CD4-positive, alpha-beta T cell treated with Interleukin-10 for 1 hour (primary cell): Measurements from ENCODE around the gene ICE2.

ENCODE experiments used
- DNase-seq: peaks from one replicate; pipeline ENCODE4 v3.0.0-alpha.2; 2020

The ICE2 gene

DNA sequence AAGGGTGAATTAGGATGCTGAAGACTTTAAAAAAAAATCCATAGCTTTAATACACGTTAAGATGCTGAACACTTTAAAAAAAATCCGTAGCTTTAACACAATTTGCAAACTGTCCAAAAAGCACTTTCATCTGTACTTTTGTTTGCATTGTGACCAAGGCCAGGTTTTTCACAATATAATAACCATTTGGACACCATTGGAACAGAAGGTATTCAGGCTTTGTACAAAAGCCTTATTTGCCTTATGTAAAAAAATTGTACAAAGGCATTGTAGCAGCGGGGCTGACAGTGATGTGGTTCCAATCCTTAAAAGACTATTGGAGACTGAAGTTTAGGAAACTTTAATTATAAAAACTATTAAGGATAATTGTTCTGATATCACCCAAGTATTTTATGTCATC is 15.2 kb upstream of the ICE2 start:
- no peak for DNase-seq

DNA sequence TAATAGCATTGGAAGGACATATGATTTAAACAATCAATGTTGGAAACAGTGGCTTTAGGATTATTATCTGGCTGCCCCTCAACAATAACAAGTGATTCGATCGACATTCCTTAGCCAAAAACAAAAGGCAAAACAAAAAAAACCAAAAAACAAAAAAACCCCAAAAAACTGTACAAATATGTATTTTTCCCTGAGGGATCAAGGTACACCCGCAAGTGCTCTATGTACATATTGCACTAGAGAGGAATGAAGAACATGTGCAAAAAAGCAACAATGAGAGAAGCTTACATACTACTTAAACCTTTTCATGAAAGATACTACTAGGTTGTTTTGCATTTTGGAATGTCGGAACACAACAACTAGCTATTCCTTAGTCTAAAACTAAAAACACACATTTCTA is 14.2 kb upstream of the ICE2 start:
- DNase-seq = no peak

- DNase-seq = no peak
These were observed 7.8 kb upstream of the ICE2 start for GRCh38 chr15:60486742-60487141.

DNA sequence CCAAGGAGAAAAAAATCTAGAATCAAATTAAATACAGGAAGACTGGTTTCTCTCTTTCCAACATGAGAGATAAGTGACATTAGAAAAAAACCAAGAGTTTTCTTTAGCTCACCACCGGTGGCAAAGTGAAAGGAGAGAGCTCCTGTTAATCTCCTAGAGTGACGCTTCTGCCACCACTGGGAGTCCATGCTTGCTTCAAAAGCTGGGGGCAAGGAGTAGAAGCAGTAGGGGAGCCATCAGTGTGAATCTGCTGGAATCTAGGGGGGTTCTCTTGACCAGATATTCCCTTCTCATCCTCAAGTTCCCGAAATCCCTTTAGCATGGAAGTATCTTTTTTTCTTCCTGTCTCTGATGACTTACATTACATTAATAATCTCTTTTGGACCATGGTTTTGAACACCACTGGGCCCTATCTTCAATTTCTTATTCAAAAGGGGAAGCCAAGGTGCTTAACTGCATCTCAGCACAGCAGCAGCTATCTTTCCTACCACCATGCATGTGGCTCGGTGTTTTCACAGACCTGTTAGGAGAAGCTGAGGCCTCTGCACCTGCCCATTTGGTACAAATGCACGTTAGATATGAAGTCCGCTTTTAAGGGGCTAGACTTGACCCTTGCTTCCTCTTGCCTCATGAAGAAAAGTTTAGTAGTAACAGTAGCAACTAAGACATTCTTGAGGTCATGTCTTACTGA is 6.6 kb upstream of the ICE2 start:
- no peak for DNase-seq

DNA sequence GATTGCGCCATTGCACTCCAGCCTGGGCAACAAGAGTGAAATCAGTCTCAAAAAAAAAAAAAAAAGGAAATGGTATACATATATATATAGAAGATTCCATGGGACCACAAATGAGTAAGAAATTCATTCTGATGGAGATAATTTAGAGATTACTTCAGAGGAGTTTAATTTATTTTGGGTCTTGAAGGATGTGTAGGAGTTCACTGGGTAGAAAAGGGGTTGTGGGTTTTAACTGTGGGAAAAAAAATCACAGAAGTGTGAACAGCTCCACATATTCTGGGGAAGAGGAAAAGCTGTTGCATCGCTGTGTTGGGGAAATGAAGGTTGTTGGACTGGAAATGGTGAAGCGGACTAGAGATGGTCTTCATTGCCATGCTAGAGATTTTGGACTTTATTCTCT is 4.1 kb upstream of the ICE2 start:
- no peak for DNase-seq

- no peak for DNase-seq
These were observed 1.9 kb upstream of the ICE2 start for GRCh38 chr15:60480888-60481287.

- peak; percentile 11 for DNase-seq
These were observed 1.2 kb upstream of the ICE2 start for GRCh38 chr15:60480149-60480548.

- peak; percentile 30 for DNase-seq
These were observed 594 bp upstream of the ICE2 start for GRCh38 chr15:60479361-60480110.

DNA sequence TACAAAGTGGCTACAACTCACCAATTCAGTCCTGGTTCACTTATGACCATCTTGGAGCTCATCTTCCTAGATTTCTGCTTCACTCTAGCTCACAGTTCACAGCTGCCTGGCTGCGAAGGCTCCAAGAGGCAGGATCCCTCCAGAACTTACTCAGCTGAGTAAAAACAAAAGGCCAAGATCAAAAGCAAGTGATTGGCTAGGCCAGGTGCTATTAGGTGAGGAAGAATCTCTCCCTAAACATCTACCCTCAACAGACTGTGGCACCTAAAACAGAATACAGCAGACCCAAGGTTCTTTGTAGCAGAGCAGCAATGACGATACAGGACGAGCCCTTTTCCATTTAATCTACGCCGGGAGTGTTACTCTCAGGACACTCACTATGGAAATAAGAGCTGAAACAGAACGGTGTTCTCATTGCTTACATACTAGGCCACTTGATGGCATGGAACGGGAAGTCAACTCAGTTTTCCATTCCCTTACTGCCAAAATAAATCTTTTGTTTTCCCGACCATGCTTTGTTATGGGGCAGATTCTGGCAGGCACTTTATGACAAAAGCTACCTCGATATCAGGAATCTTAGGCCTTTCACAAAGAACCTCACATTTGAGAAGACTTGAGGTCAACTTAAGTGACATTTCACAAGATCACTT is 901 bp downstream of the ICE2 start:
- DNase-seq = no peak

GRCh38 chr15:60477164-60477563 is 1.8 kb downstream of the ICE2 start:
- DNase-seq = no peak

DNA sequence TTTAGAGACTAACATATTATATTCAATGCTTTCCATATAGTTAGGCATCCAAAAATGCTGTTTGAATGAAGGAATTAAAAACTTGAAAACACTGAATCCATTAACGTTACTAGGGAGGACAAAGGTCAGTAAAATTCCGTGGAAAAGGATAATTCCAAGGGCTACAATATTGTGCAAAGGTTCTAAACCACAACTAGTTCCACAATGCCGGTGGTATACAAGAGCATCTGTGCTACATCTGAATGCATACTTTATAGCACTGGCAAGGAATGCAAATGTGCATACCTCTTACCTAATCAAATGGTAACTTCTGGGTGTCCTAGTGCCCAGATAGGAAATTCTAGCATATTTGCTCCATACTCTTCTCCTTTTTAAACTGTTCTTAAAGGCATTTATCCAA is 2.2 kb downstream of the ICE2 start:
- DNase-seq = no peak

DNA sequence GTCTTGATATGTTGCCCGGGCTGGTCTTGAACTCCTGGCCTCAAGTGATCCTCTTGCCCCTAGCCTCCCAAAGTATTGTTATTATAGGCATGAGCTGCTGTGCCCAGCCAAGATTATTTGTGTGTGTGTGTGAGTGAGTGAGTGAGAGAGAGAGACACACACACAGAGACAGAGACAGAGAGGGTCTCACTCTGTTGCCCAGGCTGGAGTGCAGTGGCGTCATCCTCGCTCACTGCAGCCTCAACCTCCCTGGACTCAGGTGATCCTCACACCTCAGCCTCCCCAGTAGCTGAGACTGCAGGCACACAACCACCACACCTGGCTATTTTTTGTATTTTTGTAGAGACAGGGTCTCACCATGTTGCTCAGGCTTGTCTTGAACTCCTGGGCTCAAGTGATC is 5.8 kb downstream of the ICE2 start:
- DNase-seq = no peak

DNA sequence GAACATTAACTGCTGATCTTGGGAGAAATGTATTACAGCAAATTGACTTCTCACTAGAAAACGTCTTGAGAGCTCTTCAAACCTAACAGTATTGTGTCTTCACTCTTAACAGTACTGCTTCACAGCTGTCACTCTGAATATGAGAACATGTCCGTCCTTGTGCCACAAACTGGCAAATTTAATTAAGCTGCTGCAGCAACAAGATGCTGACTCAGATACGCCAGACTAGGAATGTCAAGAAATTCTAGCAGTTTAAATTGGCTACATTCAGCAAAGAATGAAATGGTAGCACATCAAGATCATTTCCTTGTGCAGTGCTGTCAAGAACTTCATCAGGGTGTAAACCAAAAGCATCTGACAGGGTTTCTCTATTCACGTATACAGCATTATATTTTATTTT is 7.6 kb downstream of the ICE2 start:
- no peak for DNase-seq

DNA sequence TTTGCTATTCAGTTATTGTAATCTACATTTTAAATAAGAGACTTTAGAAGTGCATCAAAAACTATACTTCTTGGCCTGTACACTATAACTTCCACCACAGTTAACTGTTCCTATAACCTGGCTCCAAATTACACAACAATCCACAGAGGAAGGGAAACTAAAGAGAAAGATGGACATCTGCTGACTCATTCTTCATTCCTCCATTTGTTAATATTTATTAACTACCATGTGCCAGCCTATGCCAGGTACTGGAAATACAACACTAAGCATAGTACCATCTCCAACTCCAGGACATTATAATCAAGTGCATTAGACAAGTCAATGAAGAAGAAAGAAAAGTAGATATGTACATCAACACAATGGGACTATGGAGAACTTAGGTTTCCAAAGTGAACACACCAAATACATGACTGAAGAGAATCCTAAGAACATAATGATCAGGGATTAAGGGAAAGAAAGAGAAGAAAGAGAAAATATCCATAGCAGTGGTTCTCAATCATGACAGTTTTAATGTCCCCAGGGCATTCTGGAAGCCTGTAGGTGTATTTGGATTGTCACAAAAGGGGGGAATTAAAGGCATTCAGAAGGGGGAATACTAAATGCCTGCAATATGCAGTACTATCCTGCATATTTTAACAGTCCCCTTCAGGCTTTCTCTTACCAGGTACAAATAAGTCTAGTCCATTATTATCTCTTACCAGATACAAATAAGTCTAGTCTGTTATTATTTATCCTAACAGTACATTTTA is 8.9 kb downstream of the ICE2 start:
- no peak for DNase-seq

- DNase-seq = no peak
These were observed 13.9 kb downstream of the ICE2 start for GRCh38 chr15:60464836-60465630.

DNA sequence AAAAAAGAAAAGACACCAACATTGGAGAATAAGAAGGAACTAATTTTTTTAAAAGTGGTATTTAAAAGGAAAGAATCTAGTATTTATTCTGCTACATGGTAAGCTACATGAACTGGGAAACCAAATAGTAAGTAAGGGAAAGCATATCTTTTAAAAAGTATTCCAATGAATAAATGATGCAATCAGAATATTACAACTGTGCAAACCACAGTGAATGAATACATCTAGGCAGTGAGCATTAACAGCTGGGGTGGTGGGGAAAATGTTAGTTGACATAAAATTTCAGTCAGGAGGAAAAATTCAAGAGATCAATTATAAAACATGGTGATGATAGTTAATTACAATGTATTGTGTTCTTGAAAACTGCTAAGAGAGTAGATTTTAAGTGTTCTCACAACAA is 16.9 kb downstream of the ICE2 start:
- DNase-seq = no peak

GRCh38 chr15:60460931-60461330 is 18.0 kb downstream of the ICE2 start:
- no peak for DNase-seq

DNA sequence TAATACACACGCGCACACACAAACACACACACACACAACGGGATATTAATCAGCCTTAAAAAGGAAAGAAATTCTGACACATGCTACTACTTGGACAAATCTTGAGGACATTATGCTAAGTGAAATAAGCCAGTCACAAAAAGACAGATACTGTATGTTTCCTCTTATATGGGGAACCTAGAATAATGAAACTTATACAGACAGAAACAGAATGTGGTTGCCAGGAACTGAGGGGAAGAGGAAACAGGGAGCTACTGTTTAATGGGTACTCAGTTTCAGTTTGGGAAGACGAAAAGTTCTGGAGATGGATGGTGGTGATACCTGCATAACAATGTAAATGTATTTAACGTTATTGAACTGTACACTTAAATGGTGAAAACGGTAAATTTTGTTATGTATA is 20.2 kb downstream of the ICE2 start:
- DNase-seq = no peak

- DNase-seq = no peak
These were observed 21.0 kb downstream of the ICE2 start for GRCh38 chr15:60457985-60458384.

DNA sequence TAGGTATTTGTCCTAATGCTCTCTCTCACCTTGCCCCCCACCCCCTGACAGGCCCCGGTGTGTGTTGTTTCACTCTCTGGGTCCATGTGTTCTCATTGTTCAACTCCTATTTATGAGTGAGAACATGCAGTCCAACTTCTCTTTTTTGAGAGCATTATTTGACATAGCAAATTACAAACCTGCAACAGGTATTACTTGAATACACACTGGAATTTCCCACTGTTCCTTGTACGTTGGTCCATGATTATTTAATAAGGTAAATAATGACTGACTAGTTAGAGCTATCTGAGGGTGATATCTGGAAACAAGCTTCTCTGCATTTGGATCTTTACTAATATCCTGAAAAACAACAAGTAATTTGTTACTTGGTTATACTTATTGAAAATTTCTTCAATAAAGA is 24.1 kb downstream of the ICE2 start:
- no peak for DNase-seq

- no peak for DNase-seq
These were observed 30.1 kb downstream of the ICE2 start for GRCh38 chr15:60448668-60449360.

DNA sequence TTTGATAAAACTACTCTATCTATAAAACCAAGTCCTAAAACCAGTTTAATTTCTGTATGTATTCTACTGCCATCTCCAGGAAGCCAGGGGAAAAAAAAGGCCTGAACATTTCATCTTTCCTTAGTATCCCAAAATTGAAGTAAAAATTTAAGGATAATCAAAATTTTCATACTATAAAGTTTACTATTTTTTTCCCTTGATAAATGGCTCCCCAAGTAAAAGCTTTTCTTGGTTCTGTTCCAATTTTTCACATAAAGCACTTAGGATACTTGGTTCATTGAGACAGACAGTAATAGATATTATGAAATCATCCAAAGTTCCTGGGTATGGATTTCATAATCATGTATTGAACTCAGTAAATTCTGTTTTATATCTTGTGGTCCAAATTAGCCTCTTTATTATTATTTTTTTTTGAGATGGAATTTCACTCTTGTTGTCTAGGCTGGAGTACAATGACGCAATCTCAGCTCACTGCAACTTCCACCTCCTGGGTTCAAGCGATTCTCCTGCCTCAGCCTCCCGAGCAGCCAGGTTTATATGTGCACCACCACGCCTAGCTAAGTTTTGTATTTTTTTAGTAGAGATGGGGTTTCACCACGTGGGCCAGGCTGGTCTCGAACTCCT is 34.5 kb downstream of the ICE2 start:
- peak; percentile 2 for DNase-seq
